HG03097 (cell line): Measurements from ENCODE around the gene ZNF692.
"Not testable (repeated sequence)": the region's sequence is repeated elsewhere in the genome, so short reads cannot be mapped to it uniquely, and the experiment has no call there.

ENCODE experiments used
- ATAC-seq: cut with Tn5 transposase; IDR thresholded peaks from one replicate; pipeline ENCODE4 v1.9.1; 2021; ENCODE audit not compliant: unreplicated experiment, low FRiP score

ZNF692 gene

DNA sequence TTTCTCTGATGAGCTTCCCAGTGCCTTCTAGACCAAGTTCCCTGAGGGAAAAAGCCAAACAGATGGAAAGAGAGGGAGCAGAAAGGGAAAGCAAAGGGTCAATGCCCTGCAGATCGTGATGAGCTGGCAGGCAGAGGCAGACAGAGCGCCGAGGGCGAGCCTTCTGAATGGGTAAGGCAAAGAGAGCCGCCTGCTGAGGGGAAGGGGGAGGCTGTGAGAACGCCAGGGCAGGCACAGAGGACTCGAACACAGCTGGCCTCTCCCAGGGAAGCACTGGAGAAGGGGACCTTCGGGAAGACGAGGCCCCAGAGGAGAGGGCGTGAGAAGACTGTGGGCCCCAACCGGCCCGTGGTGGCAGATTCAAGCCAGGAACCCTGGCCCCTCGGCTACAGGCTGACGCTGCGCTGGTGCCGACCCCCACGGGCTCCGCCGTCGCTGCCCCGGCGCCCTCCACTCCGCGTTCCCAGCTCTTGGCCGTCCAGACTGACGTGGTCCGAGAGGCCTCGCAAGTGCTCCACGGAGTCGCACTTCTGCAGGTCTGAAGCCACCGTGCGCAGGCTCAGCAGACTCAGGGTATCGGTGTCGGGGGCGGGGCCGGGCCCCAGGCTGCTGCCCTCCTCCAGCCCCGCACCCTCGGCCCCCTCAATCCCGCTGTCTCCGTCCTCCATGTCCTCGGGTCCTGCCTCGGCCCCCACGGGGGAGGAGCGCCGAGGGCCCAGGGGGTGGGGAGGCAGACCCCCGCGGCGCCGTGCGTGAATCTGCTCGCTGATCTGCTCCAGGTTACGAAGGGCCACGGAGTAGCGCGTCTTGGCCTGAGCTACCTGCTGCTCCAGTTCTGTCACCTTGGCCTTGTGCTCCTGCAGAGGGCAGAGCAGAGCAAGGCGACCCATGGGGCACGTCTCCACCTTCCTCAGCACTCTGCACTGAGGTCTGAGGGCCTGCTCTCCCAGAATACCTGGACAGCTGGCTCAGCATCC is 47.1 kb downstream of the ZNF692 start:
- no peak for ATAC-seq

DNA sequence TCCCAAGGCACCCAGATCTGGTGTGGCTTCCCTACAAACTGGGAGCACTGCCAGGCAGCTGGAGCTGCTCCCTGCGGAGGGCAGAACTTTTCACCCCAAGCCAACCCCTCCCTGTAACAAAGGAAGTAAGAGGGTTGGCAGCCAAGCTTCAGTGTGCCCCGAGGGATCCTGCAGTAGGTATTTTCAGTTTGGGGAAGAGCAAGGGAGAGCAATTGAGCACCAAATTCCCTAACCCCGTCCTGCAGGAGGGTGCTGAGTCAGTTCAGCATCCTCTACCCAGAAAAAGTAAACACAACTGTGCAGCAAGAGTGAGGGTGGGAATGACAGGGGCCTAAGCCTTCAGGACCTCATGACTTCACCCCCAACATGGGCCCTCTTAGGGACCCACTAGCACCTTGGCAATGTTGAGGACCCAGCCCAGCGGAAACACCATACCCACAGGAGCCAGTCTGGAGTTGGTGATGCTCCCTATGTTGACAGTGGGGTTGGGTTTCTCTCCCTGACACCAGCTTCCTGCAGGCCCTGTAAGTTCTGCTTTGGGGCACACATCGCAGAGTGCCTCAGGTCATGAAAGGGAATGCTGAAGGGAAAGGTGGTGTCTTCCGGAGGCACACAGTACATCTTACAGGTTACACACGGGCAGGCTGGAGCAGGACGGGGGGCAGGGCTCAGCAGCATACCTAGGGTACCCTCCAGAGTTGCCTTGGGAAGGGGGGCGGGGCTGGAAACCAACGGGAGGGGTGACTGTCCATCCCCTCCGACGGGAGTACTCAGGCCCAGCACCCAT is 48.0 kb downstream of the ZNF692 start:
- ATAC-seq: no peak

- no peak for ATAC-seq
These were observed 48.7 kb downstream of the ZNF692 start for GRCh38 chr1:248810000-248810726.

DNA sequence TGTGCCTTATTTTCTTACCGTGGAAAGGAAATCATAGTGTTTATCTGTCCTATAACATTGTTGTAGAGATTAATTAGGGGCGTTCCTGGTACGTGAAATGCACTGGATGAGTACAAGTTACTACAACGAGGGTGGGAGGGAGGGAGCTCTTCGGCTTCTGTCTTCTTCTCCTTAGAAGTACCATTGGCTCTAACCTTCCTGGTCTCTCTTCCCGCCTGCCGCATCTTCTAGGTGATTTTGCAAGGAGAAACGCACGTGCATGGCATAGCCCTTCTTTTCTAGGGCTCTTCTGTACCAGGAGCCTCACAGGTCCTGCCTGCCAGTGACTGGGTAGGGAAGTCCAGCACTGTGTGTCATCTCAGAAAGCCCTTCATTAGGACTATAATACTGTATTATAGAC is 50.0 kb downstream of the ZNF692 start:
- no peak for ATAC-seq

GRCh38 chr1:248807067-248807737 is 51.7 kb downstream of the ZNF692 start:
- no peak for ATAC-seq

DNA sequence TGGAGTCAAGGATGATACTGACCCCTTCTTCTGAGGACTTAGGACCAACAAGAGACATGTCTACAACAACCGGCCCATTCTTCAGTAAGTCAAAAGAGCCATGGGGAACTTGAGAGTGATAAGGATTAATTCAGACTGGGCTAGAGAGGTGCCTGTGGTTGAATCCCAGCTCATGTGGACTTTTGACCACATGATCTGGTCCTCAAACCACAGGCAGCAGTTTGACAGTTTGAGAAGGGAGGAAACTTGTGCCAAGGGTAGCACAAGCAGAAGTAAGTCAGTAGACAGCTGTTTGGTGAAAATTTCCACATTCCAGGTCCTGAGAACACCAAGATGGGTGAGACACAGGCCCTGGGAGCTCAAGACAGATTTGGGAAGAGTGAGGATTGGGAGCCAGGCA is 53.0 kb downstream of the ZNF692 start:
- ATAC-seq: no peak

- peak; percentile 92 for ATAC-seq
These were observed 53.9 kb downstream of the ZNF692 start for GRCh38 chr1:248804771-248805681.

DNA sequence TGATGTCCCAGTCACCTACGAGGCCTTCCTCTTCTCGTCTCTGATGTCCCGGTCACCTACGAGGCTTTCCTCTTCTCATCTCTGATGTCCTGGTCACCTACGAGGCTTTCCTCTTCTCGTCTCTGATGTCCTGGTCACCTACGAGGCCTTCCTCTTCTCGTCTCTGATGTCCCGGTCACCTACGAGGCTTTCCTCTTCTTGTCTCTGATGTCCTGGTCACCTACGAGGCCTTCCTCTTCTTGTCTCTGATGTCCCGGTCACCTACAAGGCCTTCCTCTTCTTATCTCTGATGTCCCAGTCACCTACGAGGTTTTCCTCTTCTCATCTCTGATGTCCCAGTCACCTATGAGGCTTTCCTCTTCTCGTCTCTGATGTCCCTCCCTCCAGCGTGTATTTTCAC is 55.4 kb downstream of the ZNF692 start:
- ATAC-seq: not testable (repeated sequence)

DNA sequence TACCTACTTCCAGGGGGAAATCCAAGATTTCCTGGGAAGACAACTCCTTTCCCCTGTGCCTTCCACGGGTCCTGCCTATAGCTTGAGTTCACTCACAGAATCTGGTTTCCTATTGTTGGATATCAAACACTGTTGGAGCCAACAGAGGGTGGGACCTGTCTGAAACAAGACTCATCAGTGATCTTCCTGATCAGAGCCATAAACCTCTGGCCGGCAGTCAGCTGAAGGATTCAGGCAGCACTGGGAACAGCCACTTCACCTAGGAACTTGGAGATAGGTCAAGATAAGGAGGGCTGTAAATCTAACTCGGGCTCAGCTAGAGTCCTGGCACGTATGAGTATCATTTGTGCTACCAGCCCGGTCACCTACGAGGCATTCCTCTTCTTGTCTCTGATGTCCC is 56.4 kb downstream of the ZNF692 start:
- ATAC-seq: no peak

- no peak for ATAC-seq
These were observed 58.4 kb downstream of the ZNF692 start for GRCh38 chr1:248800459-248800858.
